ENCODE data around the gene CCL20.
A peak's percentile ranks its signal among the peaks of the same experiment; 100 is the strongest.

Gene CCL20

DNA sequence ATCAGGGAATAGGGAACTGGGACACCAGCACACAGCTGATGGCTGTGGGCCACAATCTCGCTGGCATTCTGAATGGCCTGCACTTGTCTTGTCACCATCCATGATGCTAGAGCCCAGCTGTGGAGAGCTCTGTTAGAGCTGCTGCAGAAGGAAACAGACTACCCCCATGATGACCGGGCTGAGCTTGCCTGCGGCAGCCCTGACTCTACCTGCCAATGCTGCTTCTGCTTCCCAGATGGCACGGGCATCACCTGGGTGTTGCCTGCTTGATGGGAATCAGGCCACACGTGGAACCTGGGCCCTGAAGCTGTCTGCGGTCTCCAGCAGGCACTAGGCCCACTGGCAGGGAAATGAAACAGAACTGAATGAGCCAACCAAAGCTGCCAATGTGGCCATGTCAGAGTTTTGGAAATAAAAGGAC lies 46.6 kb downstream of the CCL20 start:
- no peak for TF ChIP-seq CTCF (conservative IDR thresholded peaks at IDR 0.05)
- no peak overlapping the region for H3K27ac ChIP-seq

- no peak for TF ChIP-seq CTCF (conservative IDR thresholded peaks at IDR 0.05)
- no peak overlapping the region for H3K27ac ChIP-seq
Observed at GRCh38 chr2:227861011-227861410, 47.4 kb downstream of the CCL20 start.

- peak; percentile 83 for TF ChIP-seq CTCF (conservative IDR thresholded peaks at IDR 0.05)
- H3K27ac ChIP-seq: no peak overlapping the region
Observed at GRCh38 chr2:227862227-227862740, 48.6 kb downstream of the CCL20 start.

GRCh38 chr2:227862741-227863588 lies 49.3 kb downstream of the CCL20 start:
- TF ChIP-seq CTCF (conservative IDR thresholded peaks at IDR 0.05): no peak
- H3K27ac ChIP-seq: no peak overlapping the region

GRCh38 chr2:227864161-227864756 lies 50.6 kb downstream of the CCL20 start:
- no peak for TF ChIP-seq CTCF (conservative IDR thresholded peaks at IDR 0.05)
- H3K27ac ChIP-seq: no peak overlapping the region

DNA sequence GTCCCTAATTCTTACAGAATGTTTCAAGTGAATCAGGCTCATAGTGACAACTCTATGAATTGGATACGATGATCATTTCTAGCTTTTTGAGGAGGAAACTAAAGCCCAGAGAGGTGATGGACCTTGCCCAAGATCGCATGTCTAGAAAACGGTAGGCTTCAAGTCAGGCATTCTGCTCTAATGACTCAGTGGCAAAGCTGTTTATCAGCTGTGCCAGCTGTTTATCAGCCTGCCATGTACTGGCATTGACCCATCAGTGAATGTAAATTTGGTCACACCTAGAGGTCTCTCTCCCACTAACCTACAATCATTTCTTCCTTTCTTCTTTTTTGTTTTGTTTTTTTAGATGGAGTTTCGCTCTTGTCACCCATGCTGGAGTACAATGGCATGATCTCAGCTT lies 51.6 kb downstream of the CCL20 start:
- H3K27ac ChIP-seq: no peak overlapping the region
- TF ChIP-seq CTCF (conservative IDR thresholded peaks at IDR 0.05): no peak
